Activated CD8-positive, alpha-beta memory T cell treated with anti-CD3 and anti-CD28 coated beads, Interleukin-2, amount 10 ng/mL, durations not matched to agents 7 days and 5 days (primary cell): ENCODE measurements around the gene GLYATL3. TPM values are rescaled to one million over a fixed set of nuclear protein-coding genes. Genes with fewer than 3 reads are reported as not detected.

Source experiments
- ATAC-seq: fragments of 150-1000 bp; cut with Tn5 transposase; one replicate; pipeline ENCODE4 v1.10.0; 2021; ENCODE audit warnings: moderate library complexity
- CTCF ChIA-PET: fragments of 350-600 bp; sonication (Branson Sonifier 250); formaldehyde crosslinking; loops from one replicate; lab custom pipeline; 2021; ENCODE audit warnings: antibody characterized with exemption; lab: Charles Lee
- DNase-seq: peaks from one replicate; pipeline ENCODE4 v3.0.0-alpha.2; 2020
- H3K27ac Mint-ChIP-seq: one replicate; pipeline ENCODE4 v1.8.0; 2021; ENCODE audit warnings: mild to moderate bottlenecking, mixed read lengths
- H3K27me3 Mint-ChIP-seq: one replicate; pipeline ENCODE4 v1.8.0; 2021; ENCODE audit warnings: mixed read lengths
- H3K36me3 Mint-ChIP-seq: one replicate; pipeline ENCODE4 v1.8.0; 2021; ENCODE audit warnings: mild to moderate bottlenecking, mixed read lengths
- H3K4me1 Mint-ChIP-seq: one replicate; pipeline ENCODE4 v1.8.0; 2021; ENCODE audit warnings: mixed read lengths
- H3K4me3 Mint-ChIP-seq: one replicate; pipeline ENCODE4 v1.8.0; 2021; ENCODE audit warnings: mild to moderate bottlenecking, moderate library complexity, mixed read lengths
- H3K9me3 Mint-ChIP-seq: one replicate; pipeline ENCODE4 v1.8.0; 2022; ENCODE audit warnings: low read depth, mixed read lengths
- total RNA-seq, 2 experiments: library from RNA; stranded (reverse); gene quantifications; one replicate each; pipeline ENCODE4 v1.2.3, GENCODE V29; 2021

GLYATL3 gene
- total RNA-seq, 2 experiments from 2014 or later: not detected

DNA sequence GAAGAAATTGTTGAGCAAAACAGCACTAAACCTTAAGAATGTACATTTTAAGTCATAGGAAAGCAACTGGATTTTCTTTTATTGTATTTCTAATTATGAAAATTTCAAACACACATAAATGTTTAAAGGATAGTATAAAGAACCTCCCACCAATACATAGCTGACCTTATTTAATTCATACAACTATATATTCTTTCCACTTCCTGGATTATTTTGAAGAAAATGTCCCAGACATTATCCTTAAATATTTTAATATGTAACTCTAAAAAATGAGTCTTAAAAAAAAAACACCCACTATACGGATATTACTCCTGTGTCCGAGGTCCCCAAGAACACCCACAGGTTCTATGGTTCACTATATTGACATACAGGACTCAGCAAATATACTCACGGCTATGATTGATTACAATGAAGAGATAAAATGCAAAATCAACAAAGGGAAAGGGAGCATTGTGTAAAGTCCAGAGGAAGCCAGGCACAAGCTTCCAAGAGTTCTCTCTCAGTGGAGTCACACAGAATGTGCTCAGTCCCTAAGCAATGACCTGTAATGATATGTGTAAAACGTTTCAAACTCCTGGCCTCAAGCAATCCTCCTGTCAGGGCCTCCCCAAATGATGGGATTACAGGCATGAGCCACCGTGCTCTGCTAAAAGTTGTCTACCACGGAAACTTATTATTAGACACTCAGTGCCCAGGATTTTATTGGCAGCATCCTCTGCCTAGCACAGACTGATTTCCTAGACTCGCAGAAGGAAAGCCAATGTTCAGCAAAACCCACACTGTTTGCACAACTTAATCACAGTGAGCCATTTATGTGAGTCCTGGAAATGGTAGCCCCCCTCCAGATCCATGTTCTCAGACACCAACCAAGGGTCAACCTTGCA, 23.2 kb downstream of the GLYATL3 start:
- Mint-ChIP-seq H3K9me3 (no peaks in the 10 kb centered on the region), H3K36me3 (no peaks in the 10 kb centered on the region), H3K4me3 (no peak overlapping the region), H3K27ac (no peak overlapping the region), H3K4me1 (no peaks in the 10 kb centered on the region), H3K27me3 (no peaks in the 10 kb centered on the region)
- DNase-seq: no peak
- ATAC-seq: no peak
- CTCF ChIA-PET: no interaction called here

DNA sequence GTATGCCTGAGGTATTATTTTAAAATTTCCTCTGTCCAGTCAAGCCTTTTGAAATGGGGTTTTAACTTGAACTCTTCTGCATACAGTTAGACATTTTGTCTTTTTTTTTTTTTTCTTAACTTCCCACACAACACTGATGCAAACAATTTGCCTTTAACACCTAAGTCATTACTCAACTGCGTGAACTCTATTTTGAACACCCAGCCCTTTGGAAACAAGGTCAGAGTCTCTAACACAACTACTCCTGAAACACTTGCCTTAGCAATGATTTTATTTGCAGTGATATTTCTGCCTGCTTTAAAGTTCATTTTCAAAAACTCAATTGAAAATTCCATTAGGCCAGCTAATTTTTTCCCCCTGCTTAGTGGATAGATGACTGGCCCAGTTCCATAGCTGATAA, 24.2 kb downstream of the GLYATL3 start:
- Mint-ChIP-seq H3K9me3 (no peaks in the 10 kb centered on the region), H3K4me3 (no peak overlapping the region), H3K4me1 (no peaks in the 10 kb centered on the region), H3K27me3 (no peaks in the 10 kb centered on the region), H3K27ac (no peak overlapping the region), H3K36me3 (no peaks in the 10 kb centered on the region)
- CTCF ChIA-PET: no interaction called here
- no peak for DNase-seq
- no peak for ATAC-seq

DNA sequence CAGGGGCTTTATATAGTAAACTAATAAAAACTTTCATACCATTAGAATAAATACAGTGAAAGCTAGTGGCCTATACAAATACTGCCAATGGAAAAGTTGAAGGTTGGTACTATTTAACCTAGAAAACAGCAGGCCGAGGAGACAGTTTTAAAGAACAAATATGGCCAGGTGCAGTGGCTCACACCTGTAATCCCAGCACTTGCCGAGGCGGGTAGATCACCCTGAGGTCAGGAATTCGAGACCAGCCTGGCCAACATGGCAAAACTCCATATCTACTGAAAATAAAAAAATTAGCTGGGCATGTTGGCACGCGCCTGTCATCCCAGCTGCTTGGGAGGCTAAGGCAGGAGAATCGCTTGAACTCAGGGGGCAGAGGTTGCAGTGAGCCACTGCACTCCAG, 24.8 kb downstream of the GLYATL3 start:
- no peak for DNase-seq
- H3K9me3 Mint-ChIP-seq: no peaks in the 10 kb centered on the region
- H3K27me3 Mint-ChIP-seq: peaks cover under 1% of the 10 kb centered on the region
- CTCF ChIA-PET: no interaction called here
- ATAC-seq: no peak
- no peak overlapping the region for H3K27ac Mint-ChIP-seq
- H3K4me1 Mint-ChIP-seq: no peaks in the 10 kb centered on the region
- no peaks in the 10 kb centered on the region for H3K36me3 Mint-ChIP-seq
- H3K4me3 Mint-ChIP-seq: no peak overlapping the region

DNA sequence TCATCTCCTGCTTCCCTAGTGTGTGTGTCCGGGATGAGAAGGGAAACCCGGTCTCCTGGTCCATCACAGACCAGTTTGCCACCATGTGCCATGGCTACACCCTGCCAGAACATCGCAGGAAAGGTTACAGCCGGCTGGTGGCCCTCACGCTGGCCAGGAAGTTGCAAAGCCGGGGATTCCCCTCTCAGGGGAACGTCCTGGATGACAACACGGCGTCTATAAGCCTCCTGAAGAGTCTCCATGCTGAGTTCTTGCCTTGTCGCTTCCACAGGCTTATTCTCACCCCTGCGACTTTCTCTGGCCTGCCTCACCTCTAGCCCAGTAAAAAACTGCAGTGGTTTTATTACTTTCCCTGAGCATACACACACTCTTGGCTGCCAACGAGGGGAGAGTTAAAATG, 26.9 kb downstream of the GLYATL3 start:
- CTCF ChIA-PET: no interaction called here
- no peaks in the 10 kb centered on the region for H3K9me3 Mint-ChIP-seq
- DNase-seq: no peak

DNA sequence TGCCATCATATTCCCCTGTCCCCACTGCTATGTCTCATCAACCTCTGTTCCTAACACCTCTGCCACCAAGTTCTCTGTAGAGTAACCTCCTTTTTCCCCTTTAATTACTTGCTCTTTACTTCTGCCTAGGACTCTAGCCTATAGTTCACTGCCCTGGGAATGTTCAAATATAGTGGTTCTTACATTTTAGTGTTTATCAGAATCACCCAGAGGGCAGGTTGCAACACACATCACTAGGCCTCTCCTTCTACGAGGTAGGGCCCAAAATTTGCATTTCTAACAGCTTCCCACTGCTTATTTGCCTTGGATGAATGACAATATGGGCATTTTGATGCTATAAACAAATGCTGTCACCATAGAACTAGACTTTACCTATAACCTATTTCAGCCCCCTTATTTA, 27.6 kb downstream of the GLYATL3 start:
- Mint-ChIP-seq H3K27ac (no peak overlapping the region), H3K27me3 (peaks cover 15% of the 10 kb centered on the region), H3K4me3 (no peak overlapping the region), H3K4me1 (peaks cover 2% of the 10 kb centered on the region), H3K9me3 (no peaks in the 10 kb centered on the region), H3K36me3 (no peaks in the 10 kb centered on the region)
- CTCF ChIA-PET: no interaction called here
- ATAC-seq: no peak
- DNase-seq: no peak

More for the DNA sequence above, 26.9 kb downstream of the GLYATL3 start:
- H3K4me3 Mint-ChIP-seq: no peak overlapping the region
- H3K27me3 Mint-ChIP-seq: peaks cover 9% of the 10 kb centered on the region
- no peaks in the 10 kb centered on the region for H3K4me1 Mint-ChIP-seq
- H3K36me3 Mint-ChIP-seq: no peaks in the 10 kb centered on the region
- H3K27ac Mint-ChIP-seq: no peak overlapping the region
- no peak for ATAC-seq

DNA sequence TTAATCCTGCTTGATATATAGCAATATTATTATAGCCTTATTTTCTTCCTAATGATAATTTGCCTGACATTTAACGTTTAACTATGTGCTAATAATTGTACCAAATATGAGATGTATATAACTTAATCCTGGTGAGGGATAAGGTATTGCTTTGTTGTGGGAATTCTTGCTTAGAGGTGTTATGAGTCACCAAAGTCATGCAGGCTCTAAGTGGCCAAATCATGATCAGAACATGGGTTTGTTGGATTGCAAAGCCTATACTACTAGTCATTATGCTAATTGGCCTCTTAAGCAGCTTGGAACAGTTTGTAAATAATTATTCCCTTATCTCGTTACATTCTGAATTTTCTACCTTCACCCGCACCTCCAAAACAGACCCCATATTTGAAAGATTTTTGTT, 28.8 kb downstream of the GLYATL3 start:
- H3K4me1 Mint-ChIP-seq: peaks cover 2% of the 10 kb centered on the region
- DNase-seq: no peak
- H3K27me3 Mint-ChIP-seq: peaks cover 15% of the 10 kb centered on the region
- H3K36me3 Mint-ChIP-seq: no peaks in the 10 kb centered on the region
- no peak overlapping the region for H3K27ac Mint-ChIP-seq
- no peak for ATAC-seq
- no peaks in the 10 kb centered on the region for H3K9me3 Mint-ChIP-seq
- CTCF ChIA-PET: no interaction called here
- H3K4me3 Mint-ChIP-seq: no peak overlapping the region

DNA sequence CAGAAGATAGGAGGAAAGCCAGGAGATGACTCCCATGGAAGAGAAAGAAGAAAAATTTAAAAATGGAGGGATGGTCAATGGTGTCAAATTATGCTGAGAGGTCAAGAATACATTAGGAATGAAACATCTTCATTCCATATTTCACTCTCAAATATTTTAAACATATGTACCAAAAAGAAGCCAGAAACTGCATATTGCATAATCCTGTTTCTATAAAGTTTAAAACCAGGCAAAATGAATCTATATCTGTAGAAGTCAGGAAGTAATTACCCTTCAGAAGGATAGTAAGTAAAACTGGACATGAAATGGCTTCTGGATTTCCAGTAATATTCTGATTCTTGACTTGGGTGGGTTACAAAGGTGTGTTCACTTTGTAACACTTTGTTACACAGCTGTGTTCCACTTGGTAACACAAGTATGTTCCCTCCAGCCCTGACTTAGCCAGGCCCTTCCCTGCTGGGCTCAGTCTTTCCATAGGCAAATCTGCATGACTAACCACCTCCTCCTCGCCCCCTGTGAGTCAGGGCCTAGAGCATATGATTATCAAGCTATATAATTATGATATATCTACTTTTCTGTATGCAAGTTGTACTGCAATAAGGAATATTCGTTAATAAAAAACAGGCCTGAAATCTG, 30.5 kb downstream of the GLYATL3 start:
- Mint-ChIP-seq H3K27me3 (peaks cover 15% of the 10 kb centered on the region), H3K9me3 (no peaks in the 10 kb centered on the region), H3K36me3 (no peaks in the 10 kb centered on the region), H3K4me3 (no peak overlapping the region), H3K4me1 (peaks cover 2% of the 10 kb centered on the region), H3K27ac (no peak overlapping the region)
- DNase-seq (no peak), ATAC-seq (no peak)
- CTCF ChIA-PET: interaction anchor here (3.0 kb wide), 1 partner anchor 12 kb away, joined by 15 read pairs; no protein-coding TSS in a partner anchor

DNA sequence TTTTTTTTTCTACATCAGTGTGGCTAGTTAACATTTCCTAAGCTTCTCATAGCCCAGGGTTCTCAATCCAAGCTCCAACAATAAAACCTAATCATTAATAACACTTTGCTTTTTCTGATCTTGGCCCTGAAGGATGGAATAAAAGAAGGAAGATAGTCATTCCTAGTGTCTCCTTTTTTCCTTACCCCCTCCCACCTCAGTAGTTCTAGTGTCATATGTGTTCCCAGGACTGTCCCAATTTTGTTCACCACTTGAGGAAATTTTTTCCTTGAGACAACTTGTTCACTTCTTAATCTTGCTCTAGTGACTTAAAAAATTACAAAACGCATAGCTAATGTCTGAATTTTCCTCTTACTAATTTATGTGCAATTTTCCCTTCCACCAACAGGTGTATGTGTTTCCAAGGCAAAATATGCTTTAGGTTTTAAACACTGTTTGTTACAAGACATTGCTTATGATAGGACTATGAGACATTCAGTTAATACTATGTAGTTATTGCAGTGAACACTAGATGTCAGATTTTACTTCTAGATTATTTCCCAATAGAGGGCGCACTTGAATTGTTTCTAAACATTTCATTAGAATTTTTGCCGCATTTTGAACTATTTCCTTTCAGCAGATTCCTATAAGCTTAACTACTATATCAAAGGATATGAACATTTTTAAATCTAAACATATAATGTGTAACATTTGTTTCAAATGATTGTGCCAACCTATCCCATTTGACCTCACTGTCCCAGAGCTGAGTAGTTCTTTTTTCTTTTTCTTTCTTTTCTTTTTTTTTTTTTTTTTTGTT, 32.2 kb downstream of the GLYATL3 start:
- DNase-seq (no peak), ATAC-seq (peak; percentile 69)
- CTCF ChIA-PET: interaction anchor here (0.6 to 3.0 kb wide), 22 partner anchors 10 to 319 kb away, joined by 3 to 15 read pairs (median 4); partner anchors contain the start of gene C6orf141
- H3K27ac Mint-ChIP-seq: no peak overlapping the region
- peaks cover 2% of the 10 kb centered on the region for H3K4me1 Mint-ChIP-seq
- H3K27me3 Mint-ChIP-seq: peaks cover 22% of the 10 kb centered on the region
- no peaks in the 10 kb centered on the region for H3K36me3 Mint-ChIP-seq
- H3K4me3 Mint-ChIP-seq: no peak overlapping the region
- H3K9me3 Mint-ChIP-seq: no peaks in the 10 kb centered on the region

DNA sequence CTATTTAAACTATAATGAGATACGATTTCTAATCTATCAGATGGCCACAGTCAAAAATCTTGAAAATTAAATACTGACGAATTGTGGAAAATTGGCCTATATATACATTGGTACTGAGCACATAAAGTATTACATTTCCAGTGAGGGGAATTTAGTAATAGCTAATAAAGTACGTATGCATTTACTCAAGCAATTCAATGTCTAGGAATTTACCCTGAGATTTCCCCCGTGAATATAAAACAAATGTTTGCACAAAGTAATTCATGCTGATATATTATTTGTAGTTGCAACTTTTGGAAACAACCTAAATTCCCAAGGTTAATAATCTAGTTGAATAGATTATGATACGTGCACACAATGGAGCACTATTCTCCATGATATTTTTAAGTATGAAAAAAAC, 36.1 kb downstream of the GLYATL3 start:
- DNase-seq (no peak), ATAC-seq (no peak)
- Mint-ChIP-seq H3K9me3 (no peaks in the 10 kb centered on the region), H3K4me3 (no peak overlapping the region), H3K27me3 (peaks cover 17% of the 10 kb centered on the region), H3K4me1 (peaks cover 2% of the 10 kb centered on the region), H3K36me3 (no peaks in the 10 kb centered on the region), H3K27ac (no peak overlapping the region)
- CTCF ChIA-PET: interaction anchor here (1.0 to 1.3 kb wide), 3 partner anchors 15 to 313 kb away, joined by 3 to 4 read pairs (median 4); no protein-coding TSS in a partner anchor

DNA sequence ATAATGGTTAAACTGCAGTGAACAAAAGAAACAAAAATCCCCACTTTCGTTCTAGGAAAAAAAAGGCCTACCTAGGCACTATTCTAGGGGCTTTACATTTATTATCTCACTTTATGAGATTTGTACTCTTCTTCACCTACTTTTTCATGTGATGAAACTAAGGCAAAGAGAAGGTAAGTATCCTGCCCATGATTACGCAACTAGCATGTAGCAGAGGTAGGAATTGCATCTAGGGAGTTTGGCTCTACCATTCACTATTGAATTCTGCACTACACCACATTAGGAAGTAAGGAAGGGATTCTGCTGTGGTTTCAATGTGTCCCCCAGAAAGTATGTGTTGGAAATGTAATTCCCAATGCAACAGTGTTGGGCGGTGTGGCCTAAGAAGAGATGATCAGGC, 39.4 kb downstream of the GLYATL3 start:
- CTCF ChIA-PET: no interaction called here
- ATAC-seq (no peak), DNase-seq (no peak)
- no peak overlapping the region for H3K4me3 Mint-ChIP-seq
- H3K9me3 Mint-ChIP-seq: no peaks in the 10 kb centered on the region
- peaks cover 16% of the 10 kb centered on the region for H3K27me3 Mint-ChIP-seq
- no peak overlapping the region for H3K27ac Mint-ChIP-seq
- no peaks in the 10 kb centered on the region for H3K36me3 Mint-ChIP-seq
- H3K4me1 Mint-ChIP-seq: no peaks in the 10 kb centered on the region

DNA sequence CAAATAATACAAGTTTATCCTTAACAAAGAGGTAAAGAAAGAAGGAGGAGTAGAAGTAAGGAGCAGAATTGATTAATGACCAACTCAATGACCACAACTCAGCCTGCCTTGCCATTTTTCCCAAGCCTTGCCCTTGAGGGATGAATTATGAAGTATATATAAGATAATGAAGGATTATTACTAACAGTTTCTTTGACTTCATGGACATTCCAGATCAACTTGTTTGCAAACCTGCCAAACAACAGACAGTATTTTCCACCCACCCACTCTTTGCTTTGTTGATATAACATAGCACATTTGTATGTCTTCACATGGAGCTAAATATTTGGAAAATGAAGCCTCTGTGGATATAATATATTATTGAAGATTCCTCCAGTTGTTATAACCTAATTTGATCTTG, 40.9 kb downstream of the GLYATL3 start:
- ATAC-seq (no peak), DNase-seq (no peak)
- no peaks in the 10 kb centered on the region for H3K4me1 Mint-ChIP-seq
- H3K9me3 Mint-ChIP-seq: no peaks in the 10 kb centered on the region
- CTCF ChIA-PET: no interaction called here
- peaks cover 15% of the 10 kb centered on the region for H3K27me3 Mint-ChIP-seq
- no peak overlapping the region for H3K4me3 Mint-ChIP-seq
- H3K27ac Mint-ChIP-seq: no peak overlapping the region
- H3K36me3 Mint-ChIP-seq: no peaks in the 10 kb centered on the region

DNA sequence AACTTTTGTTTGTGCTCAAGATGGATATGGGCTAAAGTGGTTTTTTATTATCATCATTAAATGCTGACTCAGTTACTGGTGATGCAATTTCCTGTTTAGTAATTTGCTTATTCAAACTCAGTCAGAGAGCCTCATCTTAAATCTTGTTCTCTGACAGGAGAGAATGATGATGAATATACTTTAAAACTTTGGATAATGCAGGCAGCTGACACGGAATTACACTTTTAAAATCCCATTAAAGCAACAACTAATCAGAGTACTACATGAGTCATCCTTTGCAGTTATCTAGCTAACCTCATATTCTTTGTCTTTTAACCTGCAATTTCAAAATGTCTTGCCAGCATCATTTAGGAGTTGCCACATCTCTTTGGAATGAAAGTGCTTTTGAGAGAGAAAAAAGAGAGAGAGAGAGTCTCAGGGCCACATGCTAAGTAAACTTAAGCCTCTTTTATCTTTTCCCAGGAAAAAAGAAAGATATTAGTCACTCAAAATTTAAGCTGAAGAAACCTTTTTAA, 41.5 kb downstream of the GLYATL3 start:
- Mint-ChIP-seq H3K9me3 (no peaks in the 10 kb centered on the region), H3K36me3 (no peaks in the 10 kb centered on the region), H3K4me1 (no peaks in the 10 kb centered on the region), H3K27ac (no peak overlapping the region), H3K27me3 (peaks cover 12% of the 10 kb centered on the region), H3K4me3 (no peak overlapping the region)
- CTCF ChIA-PET: interaction anchor here (2.7 kb wide), 1 partner anchor 9 kb away, joined by 15 read pairs; no protein-coding TSS in a partner anchor
- DNase-seq (no peak), ATAC-seq (no peak)

DNA sequence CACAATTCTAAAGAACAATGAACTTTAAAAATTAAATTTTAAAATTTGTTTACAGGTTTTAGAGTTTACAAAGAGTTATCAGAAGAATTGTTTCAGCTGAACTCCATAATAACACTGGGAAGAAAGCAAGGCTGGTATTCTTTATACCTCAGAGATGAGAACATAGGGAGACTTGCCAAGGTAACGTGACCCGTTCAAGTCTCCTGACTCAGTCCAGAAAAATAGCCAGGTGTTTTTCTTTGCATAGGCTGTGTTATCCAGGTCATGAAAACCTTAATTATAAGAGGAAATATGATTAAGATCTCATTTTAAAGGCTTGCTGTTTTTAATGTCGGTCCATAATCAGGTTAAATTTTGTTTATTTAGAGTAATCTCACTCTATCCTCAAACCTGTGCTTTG, 42.2 kb downstream of the GLYATL3 start:
- no peak overlapping the region for H3K27ac Mint-ChIP-seq
- H3K4me1 Mint-ChIP-seq: no peaks in the 10 kb centered on the region
- H3K27me3 Mint-ChIP-seq: peaks cover 18% of the 10 kb centered on the region
- no peaks in the 10 kb centered on the region for H3K9me3 Mint-ChIP-seq
- H3K4me3 Mint-ChIP-seq: no peak overlapping the region
- DNase-seq (no peak), ATAC-seq (no peak)
- H3K36me3 Mint-ChIP-seq: no peaks in the 10 kb centered on the region
- CTCF ChIA-PET: interaction anchor here (2.7 kb wide), 1 partner anchor 10 kb away, joined by 15 read pairs; no protein-coding TSS in a partner anchor
